NB4 (cell line): ENCODE measurements around the gene PLAGL2.

Source experiments
- POLR2A ChIP-seq: IDR thresholded peaks from 2 replicates; pipeline ENCODE4 v1.6.1; 2011; ENCODE audit warnings: mild to moderate bottlenecking; ENCODE audit not compliant: insufficient read length; ENCODE audit errors: extremely low read depth
- TF ChIP-seq, protein P1 (sequence below): IDR thresholded peaks from one replicate; pipeline ENCODE4 v1.5.1; 2012; ENCODE audit warnings: low read depth, low read length

DNA sequence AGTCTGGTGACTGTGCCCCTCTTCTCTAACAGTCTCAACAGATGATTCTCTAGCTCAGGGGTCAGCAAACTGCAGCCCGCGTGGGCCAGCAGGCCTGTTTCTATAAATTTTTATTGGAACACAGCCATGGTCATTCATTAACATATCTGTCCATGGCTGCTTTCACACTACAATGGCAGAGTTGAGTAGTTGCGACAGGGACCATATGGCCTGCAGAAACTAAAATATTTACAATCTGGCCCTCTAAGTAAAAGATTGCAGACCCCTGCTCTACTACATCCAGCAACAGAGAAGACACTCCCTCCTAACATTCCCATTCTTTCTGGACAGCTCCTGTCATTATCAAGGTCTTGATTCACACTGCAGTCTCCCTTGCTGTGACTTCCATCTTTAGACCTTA lies 45.2 kb downstream of the PLAGL2 start:
- TF ChIP-seq, protein P1, sequence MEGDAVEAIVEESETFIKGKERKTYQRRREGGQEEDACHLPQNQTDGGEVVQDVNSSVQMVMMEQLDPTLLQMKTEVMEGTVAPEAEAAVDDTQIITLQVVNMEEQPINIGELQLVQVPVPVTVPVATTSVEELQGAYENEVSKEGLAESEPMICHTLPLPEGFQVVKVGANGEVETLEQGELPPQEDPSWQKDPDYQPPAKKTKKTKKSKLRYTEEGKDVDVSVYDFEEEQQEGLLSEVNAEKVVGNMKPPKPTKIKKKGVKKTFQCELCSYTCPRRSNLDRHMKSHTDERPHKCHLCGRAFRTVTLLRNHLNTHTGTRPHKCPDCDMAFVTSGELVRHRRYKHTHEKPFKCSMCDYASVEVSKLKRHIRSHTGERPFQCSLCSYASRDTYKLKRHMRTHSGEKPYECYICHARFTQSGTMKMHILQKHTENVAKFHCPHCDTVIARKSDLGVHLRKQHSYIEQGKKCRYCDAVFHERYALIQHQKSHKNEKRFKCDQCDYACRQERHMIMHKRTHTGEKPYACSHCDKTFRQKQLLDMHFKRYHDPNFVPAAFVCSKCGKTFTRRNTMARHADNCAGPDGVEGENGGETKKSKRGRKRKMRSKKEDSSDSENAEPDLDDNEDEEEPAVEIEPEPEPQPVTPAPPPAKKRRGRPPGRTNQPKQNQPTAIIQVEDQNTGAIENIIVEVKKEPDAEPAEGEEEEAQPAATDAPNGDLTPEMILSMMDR = no peak
- no peak for TF ChIP-seq POLR2A
